HG02610 (cell line): ENCODE results near the gene MYF6.
A peak's percentile ranks its signal among the peaks of the same experiment; 100 is the strongest.

Source experiments
- ATAC-seq: cut with Tn5 transposase; IDR thresholded peaks from one replicate; pipeline ENCODE4 v1.9.1; 2021; ENCODE audit warnings: mild to moderate bottlenecking, moderate library complexity; ENCODE audit not compliant: unreplicated experiment

Gene MYF6

GRCh38 chr12:80754274-80754673, 46.8 kb downstream of the MYF6 start:
- no peak for ATAC-seq

GRCh38 chr12:80756875-80757274, 49.4 kb downstream of the MYF6 start:
- ATAC-seq = peak; percentile 89
